ENCODE measurements around the gene CLEC2B. TPM values are rescaled to one million over a fixed set of nuclear protein-coding genes. Genes with fewer than 3 reads are reported as not detected.
"Not testable (repeated sequence)": the region's sequence is repeated elsewhere in the genome, so short reads cannot be mapped to it uniquely, and the experiment has no call there.

CLEC2B gene
- total RNA-seq, 2 donors from 2014 or later: 4.1 to 6.0 TPM

DNA sequence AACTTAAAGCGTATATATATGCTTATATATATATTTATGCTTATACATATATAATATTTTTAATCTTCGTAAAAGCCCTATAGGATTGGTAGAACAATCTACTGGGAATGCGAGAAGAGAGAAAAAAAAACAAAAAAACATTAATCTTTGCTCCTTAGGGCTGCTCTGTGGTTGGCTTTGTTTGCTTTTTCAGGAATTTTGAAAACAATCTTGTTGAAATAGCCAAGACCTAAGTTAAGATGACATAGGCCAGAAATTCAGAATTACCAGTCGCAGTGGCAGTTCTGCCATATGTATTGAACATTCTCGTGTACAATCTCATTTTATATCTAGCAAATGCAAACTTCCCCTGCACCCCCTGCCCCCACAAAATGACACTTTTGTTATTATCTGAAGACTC is 12.8 kb upstream of the CLEC2B start:
- Histone ChIP-seq H3K4me1 (replicated peaks) (no peaks in the 10 kb centered on the region), H3K9me3 (no peaks in the 10 kb centered on the region), H3K4me3 (no peak overlapping the region), H3K27me3 (replicated peaks; ENCODE audit: insufficient read depth) (no peaks in the 10 kb centered on the region), H3K27ac (no peak overlapping the region), H3K36me3 (no peaks in the 10 kb centered on the region)
- TF ChIP-seq POLR2A (IDR thresholded peaks at IDR 0.05): no peak
- TF ChIP-seq, protein P1, sequence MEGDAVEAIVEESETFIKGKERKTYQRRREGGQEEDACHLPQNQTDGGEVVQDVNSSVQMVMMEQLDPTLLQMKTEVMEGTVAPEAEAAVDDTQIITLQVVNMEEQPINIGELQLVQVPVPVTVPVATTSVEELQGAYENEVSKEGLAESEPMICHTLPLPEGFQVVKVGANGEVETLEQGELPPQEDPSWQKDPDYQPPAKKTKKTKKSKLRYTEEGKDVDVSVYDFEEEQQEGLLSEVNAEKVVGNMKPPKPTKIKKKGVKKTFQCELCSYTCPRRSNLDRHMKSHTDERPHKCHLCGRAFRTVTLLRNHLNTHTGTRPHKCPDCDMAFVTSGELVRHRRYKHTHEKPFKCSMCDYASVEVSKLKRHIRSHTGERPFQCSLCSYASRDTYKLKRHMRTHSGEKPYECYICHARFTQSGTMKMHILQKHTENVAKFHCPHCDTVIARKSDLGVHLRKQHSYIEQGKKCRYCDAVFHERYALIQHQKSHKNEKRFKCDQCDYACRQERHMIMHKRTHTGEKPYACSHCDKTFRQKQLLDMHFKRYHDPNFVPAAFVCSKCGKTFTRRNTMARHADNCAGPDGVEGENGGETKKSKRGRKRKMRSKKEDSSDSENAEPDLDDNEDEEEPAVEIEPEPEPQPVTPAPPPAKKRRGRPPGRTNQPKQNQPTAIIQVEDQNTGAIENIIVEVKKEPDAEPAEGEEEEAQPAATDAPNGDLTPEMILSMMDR (IDR thresholded peaks at IDR 0.05): no peak
- TF ChIP-seq POLR2AphosphoS5 (IDR thresholded peaks at IDR 0.05): no peak
- DNase-seq (ENCODE audit: low spot score): no peak
- intact Hi-C loops (cut with DNase I): no loop called here
- WGBS: 83% methylated on average over 5 of the region's 5 CpGs

DNA sequence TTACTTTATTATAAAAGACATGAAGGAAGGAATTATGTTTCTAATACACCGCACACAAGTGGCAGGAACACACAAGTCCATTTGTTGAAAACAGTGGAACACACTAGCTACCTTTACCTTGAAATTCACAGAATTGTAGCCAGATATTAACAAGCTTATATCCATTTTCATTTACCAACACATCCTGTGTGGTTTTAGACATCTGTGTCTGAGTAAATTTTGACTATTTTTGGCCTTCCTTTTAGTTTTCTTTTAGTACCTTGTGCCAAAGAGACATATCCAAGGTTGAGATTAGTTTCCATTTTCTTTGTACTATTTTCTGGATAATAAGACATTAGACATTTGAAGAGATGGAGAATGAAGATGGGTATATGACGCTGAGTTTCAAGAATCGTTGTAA is 12.1 kb upstream of the CLEC2B start, which contains the start of gene KLRF2:
Gene KLRF2 (plus strand): TSS at position 244 of the 400 bp plus-strand sequence. CDS start 107 bp downstream, at position 351.
- TF ChIP-seq POLR2A (IDR thresholded peaks at IDR 0.05) (no peak), POLR2AphosphoS5 (IDR thresholded peaks at IDR 0.05) (no peak)
- TF ChIP-seq, protein P1 (IDR thresholded peaks at IDR 0.05): no peak
- intact Hi-C loops (cut with DNase I): no loop called here
- DNase-seq (ENCODE audit: low spot score): no peak

DNA sequence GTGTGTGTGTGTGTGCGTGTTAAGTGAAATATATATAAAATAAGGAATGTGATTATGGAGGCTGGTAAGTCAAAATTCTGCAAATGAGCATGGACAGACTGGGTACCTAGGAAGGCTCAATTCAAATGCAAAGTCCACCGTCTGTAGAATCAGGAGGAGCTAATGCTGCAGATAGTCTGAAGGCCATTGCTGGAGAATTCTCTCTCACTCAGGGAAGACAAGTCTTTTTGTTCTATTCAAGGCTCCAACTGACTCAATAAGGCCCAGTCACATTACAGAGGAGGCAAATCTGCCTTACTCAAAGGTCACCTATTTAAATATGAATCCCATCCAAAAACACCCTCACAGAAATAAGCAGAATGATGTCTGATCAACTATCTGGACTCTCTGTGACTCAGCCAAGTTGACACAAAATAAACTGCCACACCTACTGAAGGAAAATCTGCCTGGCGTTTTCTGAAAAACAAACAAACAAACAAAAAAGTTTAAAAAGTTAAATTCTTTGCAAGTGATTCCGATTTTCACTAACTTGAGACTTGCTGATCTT is 11.5 kb upstream of the CLEC2B start:
- H3K9me3 ChIP-seq: no peaks in the 10 kb centered on the region
- H3K4me3 ChIP-seq: no peak overlapping the region
- no peaks in the 10 kb centered on the region for H3K36me3 ChIP-seq
- 80% methylated on average over 4 of the region's 4 CpGs for WGBS
- TF ChIP-seq, protein P1 (IDR thresholded peaks at IDR 0.05): no peak
- TF ChIP-seq POLR2AphosphoS5 (IDR thresholded peaks at IDR 0.05) (no peak), POLR2A (IDR thresholded peaks at IDR 0.05) (no peak)
- no peak for DNase-seq (ENCODE audit: low spot score)
- H3K27me3 ChIP-seq (replicated peaks; ENCODE audit: insufficient read depth): peaks cover 2% of the 10 kb centered on the region
- no peak overlapping the region for H3K27ac ChIP-seq
- intact Hi-C loops (cut with DNase I): no loop called here
- no peaks in the 10 kb centered on the region for H3K4me1 ChIP-seq (replicated peaks)

More for the DNA sequence above, 12.1 kb upstream of the CLEC2B start, which contains the start of gene KLRF2:
- Histone ChIP-seq H3K4me1 (replicated peaks) (no peaks in the 10 kb centered on the region), H3K36me3 (no peaks in the 10 kb centered on the region), H3K27me3 (replicated peaks; ENCODE audit: insufficient read depth) (peaks cover 2% of the 10 kb centered on the region), H3K27ac (no peak within 1 kb of the TSS), H3K9me3 (no peaks in the 10 kb centered on the region), H3K4me3 (no peak within 1 kb of the TSS)
- WGBS: 98% methylated on average over 3 of the region's 3 CpGs

DNA sequence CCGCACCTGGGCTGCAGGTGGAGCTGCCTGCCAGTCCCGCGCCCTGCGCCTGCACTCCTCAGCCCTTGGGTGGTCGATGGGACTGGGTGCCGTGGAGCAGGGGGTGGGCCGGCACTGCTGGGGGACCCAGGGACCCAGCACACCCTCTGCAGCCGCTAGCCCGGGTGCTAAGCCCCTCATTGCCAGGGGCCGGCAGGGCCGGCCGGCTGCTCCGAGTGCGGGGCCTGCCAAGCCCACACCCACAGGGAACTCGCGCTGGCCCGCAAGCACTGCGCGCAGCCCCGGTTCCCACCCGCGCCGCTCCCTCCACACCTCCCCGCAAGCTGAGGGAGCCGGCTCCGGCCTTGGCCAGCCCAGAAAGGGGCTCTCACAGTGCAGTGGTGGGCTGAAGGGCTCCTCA is 7.0 kb upstream of the CLEC2B start:
- H3K9me3 ChIP-seq; H3K27me3 ChIP-seq (replicated peaks; ENCODE audit: insufficient read depth); intact Hi-C loops (cut with DNase I); H3K27ac ChIP-seq; H3K36me3 ChIP-seq; H3K4me1 ChIP-seq (replicated peaks); DNase-seq (ENCODE audit: low spot score); H3K4me3 ChIP-seq: not testable (repeated sequence)
- WGBS: 98% methylated on average over 18 of the region's 26 CpGs

DNA sequence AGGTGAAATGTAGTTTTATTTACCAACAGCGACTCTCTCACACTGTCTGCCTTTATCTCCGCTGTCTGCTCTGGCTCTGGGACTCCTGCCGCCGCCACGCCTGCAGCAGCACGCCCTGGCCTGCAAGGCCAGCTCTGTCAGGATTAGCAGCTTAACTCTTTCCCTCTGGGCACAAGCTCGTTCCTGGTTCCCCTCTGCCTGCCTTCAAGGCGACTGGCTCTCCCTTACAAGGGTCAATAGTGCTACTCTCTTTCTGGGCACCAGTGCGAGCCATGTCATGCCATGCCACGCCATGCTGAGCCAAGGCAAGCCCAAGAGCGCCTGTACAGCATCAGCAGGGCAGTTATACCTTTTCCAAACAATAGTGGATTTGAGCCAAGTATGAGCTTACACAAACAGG is 3.6 kb upstream of the CLEC2B start:
- 58% methylated on average over 11 of the region's 11 CpGs for WGBS
- no peak overlapping the region for H3K27ac ChIP-seq
- peak; percentile 15 for TF ChIP-seq POLR2AphosphoS5 (IDR thresholded peaks at IDR 0.05)
- TF ChIP-seq, protein P1 (IDR thresholded peaks at IDR 0.05): no peak
- H3K4me3 ChIP-seq: no peak overlapping the region
- intact Hi-C loops (cut with DNase I): no loop called here
- DNase-seq (ENCODE audit: low spot score): peak; percentile 48
- H3K9me3 ChIP-seq: no peaks in the 10 kb centered on the region
- H3K4me1 ChIP-seq (replicated peaks): no peaks in the 10 kb centered on the region
- peaks cover 2% of the 10 kb centered on the region for H3K27me3 ChIP-seq (replicated peaks; ENCODE audit: insufficient read depth)
- no peaks in the 10 kb centered on the region for H3K36me3 ChIP-seq
